Skin epidermis (tissue), 12 donors: Measurements from ENCODE around the gene ARAP2.

Experiments used
- H3K27ac ChIP-seq, 21 experiments: fragments of 200-600 bp; sonication (generic) in 11 of 21; one replicate each; pipeline ENCODE4 v1.5.0; 2020; ENCODE audit warnings: mild to moderate bottlenecking in 3 of 21, inconsistent platforms in 2 of 21, moderate library complexity in 2 of 21
- H3K4me3 ChIP-seq, 7 experiments: fragments of 200-600 bp; sonication (generic) in 2 of 7; one replicate each; pipeline ENCODE4 v1.5.0; 2020; ENCODE audit warnings: inconsistent platforms in 2 of 7, mild to moderate bottlenecking in 2 of 7, moderate library complexity in 1 of 7

The ARAP2 gene

DNA sequence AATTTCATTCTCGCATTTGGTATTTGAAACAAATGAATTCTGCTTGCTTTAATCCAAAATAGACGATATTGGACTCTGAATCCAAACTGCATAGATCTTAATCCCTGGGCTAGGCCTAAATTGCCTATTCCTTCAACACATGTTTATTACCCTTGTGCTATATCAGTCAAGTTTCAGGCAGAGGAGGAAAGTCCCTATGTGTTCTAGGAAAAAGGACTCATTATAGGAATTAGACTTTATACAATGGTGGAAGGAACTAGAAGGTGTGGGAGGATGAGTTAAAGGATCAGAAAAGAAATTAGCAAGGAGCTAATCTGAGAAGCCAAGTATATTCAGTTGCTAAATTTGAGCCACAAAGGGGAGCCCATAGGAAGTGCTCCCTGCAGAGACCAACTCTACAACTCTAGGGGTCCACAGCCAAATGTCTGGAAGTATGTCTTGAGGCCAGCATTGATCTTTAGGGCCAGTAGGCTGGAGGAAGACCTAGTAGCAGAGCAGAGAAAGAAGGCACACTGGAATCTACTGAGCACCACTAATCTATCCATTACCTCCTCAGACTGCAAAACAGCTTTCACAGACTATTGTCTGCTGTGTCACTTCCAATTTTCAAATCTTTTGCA, 20.0 kb upstream of the ARAP2 start:
- Histone ChIP-seq H3K27ac (no peak overlapping the region), H3K4me3 (no peak overlapping the region)

DNA sequence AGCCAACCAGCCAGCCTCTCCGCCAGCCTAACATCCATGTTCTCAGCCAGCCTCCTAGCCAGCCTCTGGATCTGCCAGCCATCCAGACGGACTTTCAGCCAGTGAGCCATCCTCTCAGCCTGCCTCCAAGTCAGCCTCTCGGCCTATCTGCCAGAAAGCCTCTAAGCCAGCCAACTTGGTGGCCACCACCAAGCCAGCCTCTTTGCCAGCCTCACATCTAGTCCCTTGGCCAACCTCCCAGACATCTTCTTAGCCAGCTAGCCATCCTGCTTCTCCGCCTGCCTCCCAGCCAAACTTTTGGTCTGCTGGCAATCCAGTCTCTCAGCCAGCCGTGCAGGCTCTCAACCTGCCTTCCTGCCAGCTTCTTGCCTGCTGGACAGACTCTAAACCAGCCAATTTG, 16.4 kb upstream of the ARAP2 start:
- Histone ChIP-seq H3K4me3 (no peak overlapping the region), H3K27ac (no peak overlapping the region)

DNA sequence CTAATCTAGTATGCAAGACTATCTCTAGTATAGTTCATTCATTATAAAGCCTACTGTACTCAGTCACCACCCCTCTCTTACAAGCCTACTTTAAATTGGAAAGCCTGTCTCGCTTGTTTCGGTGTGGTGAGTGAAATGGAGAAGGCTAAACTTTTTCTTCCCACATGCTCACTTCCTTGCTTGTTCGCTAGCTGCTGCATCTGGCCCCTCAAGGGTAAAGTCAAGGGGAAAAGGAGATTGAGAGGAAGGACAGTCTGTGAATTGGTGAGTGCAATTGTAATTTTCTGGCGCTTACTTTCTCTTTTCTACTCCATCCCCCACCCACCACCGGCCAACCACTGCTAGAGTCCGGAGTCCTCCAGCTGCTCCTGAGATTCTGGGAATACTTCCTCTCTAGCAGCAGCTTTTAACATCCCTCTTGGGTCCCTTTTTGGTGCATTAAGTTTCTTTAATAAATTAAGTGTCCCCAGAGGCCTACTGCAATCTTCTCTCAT, 12.1 kb upstream of the ARAP2 start:
- peak overlapping the region in 6 of 21 experiments; percentile 9 to 71 (median 34) for H3K27ac ChIP-seq
- H3K4me3 ChIP-seq, result no peak overlapping the region

DNA sequence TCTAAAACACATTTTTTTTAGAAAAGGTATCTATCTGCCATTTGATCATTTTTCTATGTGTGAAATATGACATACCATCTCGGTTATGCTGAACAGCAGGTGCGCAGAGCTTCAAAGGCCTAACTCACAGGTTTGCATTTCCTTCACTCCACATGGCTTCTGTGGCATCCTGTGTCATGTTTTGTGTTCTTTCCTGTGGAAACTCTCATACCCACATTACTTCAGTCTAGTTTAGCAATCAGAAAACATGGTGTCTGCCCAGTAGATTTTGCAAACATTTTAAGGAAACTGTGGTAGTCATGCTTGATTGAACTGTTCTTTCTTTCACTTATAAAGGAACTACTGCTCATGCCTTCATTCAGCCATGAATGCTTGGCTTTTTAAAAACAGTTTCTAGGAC, 11.3 kb upstream of the ARAP2 start:
- Histone ChIP-seq H3K4me3 (no peak overlapping the region), H3K27ac (peak overlapping the region in 4 of 21 experiments; percentile 27 to 71 (median 56))

DNA sequence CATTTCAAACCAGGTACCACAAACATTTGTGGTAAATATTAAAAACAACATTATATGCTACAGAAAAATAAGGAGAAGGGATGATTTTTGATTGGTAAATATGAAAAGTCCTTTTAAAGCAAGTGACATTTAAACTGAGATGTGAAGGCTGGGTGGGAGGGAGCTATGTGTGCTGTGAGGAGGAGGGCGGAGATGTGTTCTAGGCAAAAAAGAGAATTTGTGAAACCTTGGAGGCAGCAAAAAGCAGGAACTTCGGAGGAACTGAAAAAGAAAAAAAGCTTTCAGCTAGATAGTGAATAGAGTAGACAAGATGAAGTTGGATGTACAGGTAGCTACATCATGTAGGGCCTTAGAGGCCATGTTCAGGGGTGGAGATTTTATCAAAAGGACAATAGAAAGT, 10.1 kb upstream of the ARAP2 start:
- Histone ChIP-seq H3K4me3 (no peak overlapping the region), H3K27ac (peak overlapping the region in 1 of 21 experiments; percentile 37)

DNA sequence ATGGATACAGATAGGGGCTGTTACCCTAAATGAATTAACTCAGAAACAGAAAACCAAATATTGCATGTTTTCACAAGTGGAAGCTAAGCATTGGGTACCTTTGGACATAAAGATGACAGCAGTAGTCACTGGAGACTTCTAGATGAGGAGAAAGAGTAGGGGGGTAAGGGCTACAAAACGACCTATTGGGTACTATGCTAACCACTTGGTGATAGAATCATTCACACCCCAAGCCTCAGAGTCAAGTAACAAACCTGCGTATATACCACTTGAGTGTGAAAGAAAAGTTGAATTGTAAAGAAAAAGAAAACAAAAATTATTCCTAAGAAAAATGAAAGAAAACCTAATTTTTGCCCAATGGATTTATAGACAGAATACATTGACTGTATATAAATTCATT, 7.7 kb upstream of the ARAP2 start:
- Histone ChIP-seq H3K27ac (no peak overlapping the region), H3K4me3 (no peak overlapping the region)

DNA sequence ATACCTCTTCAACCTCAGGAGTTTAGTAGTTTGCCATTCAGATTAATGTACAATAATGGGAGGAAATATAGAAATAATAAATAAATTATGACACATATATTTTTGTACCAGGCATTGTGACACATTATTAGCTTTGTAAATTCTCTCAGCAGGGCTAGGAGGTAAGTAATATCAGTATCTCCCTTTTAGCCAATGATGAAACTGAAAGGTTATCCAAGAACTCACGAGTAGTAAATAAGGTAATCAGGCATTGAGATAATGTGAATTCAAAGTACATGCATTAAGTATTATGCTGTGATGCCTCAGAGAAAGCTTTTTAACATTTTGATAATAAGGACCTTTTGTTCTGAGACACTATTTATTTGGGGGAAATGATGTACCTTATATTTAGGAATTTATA, 5.3 kb upstream of the ARAP2 start:
- no peak overlapping the region for H3K27ac ChIP-seq
- H3K4me3 ChIP-seq, result no peak overlapping the region

DNA sequence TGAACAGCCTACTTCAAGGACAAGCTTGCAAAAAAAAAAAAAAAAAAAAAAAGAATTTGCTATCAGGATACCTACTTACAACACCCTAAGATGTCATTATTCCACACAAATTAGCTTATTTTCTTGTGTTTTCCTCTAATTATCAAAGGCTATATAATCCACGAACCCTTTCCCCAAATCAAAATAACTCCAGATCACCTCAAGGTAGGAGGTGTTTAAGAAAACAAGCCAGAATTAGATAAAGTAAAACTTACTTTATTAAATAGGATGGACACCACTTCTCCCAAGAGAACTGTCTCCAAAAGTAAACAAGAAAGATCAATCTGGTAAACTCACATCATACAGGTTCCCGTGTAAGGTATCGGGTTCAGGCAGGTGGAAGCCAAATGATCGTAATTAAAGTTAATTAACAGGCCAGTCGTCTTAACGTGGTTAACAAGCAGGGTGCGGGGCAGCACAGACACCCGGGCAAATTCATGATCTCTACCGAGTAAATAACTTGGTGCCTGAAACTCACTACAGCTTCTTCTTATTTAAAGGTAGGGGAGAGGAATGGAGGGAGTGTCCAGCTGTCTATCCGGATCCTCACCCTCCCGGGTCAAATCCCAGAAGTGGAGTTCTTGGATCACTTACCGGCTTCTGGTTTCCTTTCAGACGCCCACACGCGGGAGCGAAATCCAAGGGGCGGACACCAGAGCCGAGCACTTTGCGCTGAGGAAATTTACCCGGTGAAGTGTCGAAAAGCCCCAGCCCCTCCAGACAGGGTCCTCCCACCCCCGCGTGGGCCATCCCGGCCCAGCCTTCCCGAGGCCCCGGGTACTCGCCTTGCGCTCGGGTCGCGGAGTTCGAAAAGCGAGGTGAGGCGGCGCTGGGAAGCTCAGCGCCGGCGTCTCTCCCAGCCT, 708 bp downstream of the ARAP2 start:
- Histone ChIP-seq H3K4me3 (peak overlapping the region; percentile 61 to 90 (median 80)), H3K27ac (peak overlapping the region; percentile 92 to 99 (median 97))

DNA sequence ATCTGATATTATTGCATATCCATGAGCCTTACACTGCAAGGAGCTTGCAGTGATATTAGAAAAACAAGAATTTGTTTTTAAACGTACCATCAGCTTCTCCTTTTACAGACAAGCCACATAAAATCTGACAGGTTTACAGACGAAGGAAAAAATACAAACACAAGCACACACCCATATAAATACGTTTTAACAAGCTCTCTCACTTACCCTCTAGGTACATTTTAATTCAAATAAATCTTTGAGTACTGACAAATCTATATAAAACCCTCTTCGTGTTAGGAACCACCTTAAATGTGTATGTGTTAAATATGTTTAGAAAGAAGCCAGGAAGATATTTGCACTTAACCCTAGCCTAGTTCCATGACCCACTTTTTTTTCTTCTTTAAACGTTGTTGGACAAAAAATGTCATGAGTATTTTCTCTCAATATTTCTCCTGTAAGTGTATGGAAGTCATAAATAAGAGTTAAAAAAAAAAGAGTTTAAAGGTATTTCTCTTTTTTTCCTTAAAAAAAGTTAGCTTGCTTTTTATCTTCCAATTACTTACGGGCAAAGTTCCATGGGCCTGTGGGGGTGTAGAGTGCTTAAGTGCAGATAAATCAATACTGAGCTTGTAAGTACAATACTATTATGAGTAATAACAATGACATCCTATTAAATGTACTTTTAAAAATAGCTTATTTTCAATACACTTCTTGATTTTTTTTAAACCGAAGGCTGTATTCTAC, 1.5 kb downstream of the ARAP2 start:
- Histone ChIP-seq H3K4me3 (peak overlapping the region; percentile 61 to 90 (median 80)), H3K27ac (peak overlapping the region in 18 of 21 experiments; percentile 43 to 99 (median 96))

DNA sequence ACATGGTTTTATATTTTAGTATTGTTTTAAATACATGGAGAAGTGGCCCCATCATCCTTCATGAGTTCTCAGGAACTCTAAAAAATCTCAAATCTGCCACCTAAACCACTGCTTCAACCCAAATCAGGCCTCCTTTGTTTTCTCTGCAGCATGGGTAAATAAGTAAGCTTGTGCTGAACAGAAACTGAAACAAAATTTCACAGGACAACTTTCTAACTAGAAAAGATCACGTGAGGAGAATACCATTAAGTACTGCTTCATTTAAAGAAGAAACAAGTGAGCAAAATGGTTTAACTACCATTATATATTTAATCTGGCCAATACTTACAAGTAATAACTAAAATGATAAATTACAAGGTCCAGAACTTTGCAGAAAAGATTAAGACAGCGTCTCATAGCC, 2.5 kb downstream of the ARAP2 start:
- H3K27ac ChIP-seq, result peak overlapping the region in 9 of 21 experiments; percentile 2 to 99 (median 98)
- peak overlapping the region in 6 of 7 experiments; percentile 61 to 90 (median 72) for H3K4me3 ChIP-seq

DNA sequence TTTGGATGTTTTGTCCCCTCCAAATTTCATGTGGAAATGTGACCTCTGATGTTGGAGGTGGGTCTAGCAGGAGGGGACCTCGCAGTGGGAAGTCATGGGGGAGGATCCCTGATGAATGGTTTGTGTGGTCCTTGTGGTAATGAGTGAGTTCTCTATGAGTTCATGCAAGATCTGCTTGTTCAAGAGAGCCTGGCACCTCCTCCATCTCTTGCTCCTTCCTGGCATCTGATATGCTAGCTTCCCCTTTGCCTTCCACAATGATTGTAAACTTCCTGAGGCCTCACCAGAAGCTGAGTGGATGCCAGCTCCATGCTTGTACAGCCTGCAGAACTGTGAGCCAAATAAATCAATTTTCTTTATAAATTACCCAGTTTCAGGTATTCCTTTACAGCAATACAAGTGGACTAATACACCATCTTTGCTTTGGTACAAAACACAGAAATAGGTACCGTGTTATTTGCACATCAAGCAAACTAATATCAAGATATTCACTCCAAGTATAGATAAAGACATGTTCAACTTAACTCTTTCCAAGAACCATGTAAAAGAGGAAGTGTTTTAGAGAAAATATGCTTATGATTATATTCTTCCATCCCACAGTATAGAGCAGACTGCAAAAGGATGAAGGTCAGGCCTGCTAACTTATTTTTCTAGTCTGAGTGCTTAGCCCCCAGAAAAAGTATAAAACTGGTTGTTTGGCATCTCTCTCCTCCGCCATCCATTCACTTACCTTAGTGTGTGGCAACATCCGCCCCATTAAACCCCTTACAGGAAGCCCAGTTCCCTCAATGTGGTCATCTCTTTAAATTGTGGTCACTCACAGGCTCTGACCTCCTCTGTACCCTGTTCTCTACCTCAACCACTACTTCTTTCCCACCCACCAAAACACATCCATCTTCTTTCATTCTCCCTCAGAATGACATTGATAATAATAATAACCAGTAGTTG, 6.7 kb downstream of the ARAP2 start:
- H3K27ac ChIP-seq, result no peak overlapping the region
- no peak overlapping the region for H3K4me3 ChIP-seq

DNA sequence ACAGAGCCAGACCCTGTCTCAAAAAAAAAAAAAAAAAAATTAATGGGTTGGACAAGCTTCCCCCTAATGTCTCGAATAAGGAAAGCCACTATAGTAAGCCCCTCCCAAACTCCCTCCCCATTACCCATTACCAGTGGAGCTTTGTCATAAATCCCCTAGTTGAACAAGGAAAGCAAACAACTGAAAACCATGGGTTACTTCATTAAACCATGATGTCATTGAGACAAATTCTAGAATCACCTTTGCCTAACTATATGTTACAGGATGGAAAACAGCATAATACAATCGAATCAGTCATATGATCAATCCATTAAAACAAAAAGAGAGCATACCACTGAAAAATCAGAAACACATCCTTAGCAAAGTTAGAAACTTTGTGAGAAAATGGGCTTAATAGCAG, 8.2 kb downstream of the ARAP2 start:
- Histone ChIP-seq H3K4me3 (no peak overlapping the region), H3K27ac (no peak overlapping the region)

DNA sequence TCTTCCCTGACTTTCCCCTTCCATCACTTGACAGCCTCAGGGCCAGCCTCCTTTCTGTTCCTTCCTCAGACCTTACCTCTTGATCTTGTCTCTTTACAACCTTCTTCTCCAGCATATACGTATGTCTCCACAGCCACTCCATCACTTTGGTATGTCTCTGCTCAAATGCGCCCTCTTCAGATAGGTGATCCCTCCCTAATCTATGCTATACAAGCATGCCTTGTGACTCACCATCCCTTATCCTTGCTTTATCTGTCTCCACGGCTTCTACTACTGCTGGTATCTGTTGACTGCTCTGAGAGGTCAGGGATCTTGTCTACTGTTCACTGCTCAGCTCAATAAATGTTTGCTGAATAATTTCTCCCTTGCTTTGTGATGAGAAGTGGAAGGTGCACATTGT, 9.0 kb downstream of the ARAP2 start:
- peak overlapping the region in 1 of 21 experiments; percentile 9 for H3K27ac ChIP-seq
- no peak overlapping the region for H3K4me3 ChIP-seq

DNA sequence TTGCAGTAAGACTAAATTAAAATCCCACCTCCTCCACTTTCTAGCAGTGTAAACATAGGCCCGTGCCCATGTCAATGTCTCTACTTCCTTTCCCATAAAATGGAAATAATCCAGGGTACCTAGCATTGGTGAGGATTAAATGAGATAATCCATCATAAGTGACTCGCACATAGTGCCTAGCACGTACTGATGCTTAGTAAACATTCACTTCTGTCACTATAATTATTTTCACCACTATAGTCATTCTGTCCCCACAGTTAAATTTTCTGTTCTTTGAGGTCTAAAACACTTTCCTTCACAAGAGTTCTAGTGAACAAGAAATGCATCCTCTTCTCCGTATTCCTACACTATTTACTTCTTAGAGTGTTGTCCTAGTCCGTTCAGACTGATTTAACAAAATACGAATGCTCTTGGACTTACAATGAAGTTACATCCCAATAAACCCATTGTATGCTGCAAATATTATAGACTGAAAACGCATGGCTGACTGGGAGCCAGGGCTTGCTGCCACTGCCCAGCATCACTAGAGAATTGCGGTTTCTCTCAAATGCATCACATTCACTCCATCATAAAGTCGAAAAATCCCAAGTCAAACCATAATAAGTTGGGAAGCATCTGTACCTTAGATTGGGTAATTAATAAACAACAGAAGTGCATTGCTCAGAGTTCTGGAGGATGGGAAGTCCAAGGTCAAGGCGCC, 10.6 kb downstream of the ARAP2 start:
- Histone ChIP-seq H3K27ac (no peak overlapping the region), H3K4me3 (no peak overlapping the region)

DNA sequence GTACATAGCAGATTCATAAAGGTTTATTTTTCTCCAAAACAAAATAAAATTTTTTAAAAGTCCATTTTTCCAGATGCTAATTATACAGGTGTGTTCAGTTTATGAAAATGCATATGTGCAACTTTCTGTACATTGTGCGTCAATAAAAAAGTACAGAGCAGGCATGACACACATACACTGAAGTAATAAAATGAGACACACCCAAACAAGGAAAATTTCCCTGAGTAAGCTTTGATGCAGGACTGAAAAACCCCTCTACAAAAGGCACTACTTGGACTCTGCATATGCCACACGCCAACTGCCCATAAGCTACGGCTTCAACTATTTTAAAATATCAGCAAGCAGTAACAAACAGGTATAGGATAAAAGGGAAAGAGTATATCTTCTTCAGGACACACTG, 13.8 kb downstream of the ARAP2 start:
- Histone ChIP-seq H3K4me3 (no peak overlapping the region), H3K27ac (peak overlapping the region in 1 of 21 experiments; percentile 6)

DNA sequence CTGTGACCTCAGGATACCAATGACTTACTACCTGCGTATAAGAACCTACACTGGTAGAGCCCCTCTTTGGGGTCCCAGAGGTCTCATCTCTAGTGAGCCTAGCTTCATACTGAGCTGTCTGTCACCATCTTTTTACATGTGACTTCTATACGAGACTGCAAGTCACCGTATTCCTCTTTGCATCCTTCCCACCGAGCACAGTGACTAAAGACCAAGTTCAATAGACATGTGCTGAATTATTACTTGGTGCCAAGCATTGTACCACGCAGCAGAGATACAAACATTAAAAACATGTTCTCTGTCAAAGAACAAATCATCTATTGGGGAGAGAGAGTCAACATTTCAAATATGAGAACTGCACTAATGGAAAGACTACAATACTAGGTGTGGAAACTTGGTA, 16.4 kb downstream of the ARAP2 start:
- H3K4me3 ChIP-seq, result no peak overlapping the region

DNA sequence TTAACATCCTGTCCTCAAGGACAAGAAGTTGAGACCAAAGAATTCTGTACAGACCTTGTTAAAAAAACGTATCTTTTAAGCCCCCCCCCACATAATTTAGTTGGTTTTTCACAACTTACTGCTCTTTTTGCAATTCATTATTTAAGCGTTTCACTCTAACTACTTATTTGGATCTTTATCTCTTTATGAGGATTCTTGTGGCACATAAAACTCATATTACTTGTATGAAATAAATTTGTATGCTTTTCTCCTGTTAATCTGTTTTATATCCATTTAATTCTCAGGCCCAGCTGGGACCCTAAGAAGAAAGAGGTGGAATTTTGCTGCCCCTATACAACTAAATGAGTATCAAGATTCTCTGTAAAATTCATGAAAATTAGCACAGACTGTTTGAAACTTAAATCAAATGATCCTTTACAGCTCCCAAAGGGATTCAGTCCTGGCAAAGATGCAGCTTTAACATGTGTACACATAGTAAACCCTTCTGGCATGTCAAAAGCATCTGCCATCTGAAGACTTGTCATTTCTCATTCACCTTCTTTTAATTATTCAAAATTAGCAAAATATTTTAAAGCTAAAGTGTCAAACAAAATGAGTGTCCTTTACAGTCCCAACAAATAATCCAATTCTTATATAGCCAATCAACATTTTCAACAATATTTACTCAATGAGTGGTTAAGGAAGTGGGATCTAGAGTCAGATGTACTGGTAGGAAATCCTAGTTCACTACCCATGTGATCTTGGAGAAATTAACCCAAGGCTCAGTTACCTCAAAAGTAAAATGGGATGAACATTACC, 17.7 kb downstream of the ARAP2 start:
- no peak overlapping the region for H3K4me3 ChIP-seq
- no peak overlapping the region for H3K27ac ChIP-seq

More for the DNA sequence above, 16.4 kb downstream of the ARAP2 start:
- H3K27ac ChIP-seq, result no peak overlapping the region
